Pancreas (tissue), 10 donors: ENCODE measurements around the gene RTN4RL1. TPM values are rescaled to one million over a fixed set of nuclear protein-coding genes. Genes with fewer than 3 reads are reported as not detected.

Experiments
- ATAC-seq, 4 donors: fragments of 200-7000 bp; cut with Tn5 transposase; one replicate each; pipeline versions ENCODE4 v1.8.0 to v1.9.1; 2020; ENCODE audit warnings: mild to moderate bottlenecking in 4 of 4, moderate library complexity in 4 of 4
- DNase-seq, 6 donors: peaks; one replicate each; pipeline ENCODE4 v3.0.0-alpha.2; 2020
- FAIRE-seq: peaks from 2 replicates; lab custom pipeline; 2012; peaks lifted over from hg19 to GRCh38; lab: Jason Lieb, UNC
- H3K27ac ChIP-seq, 4 donors: fragments of 200-600 bp; sonication (generic); 1 replicate in 3 of 4; 2 replicates in 1 of 4; pipeline versions ENCODE4 v1.5.0 to v1.8.0; 2020
- H3K27me3 ChIP-seq, 4 donors: fragments of 200-600 bp; one replicate each; pipeline ENCODE4 v1.8.0; 2021
- H3K36me3 ChIP-seq, 3 donors: fragments of 200-600 bp; sonication (generic) in 1 of 3; one replicate each; pipeline versions ENCODE4 v1.5.0 to v1.8.0; 2020 to 2021
- H3K4me1 ChIP-seq, 3 donors: fragments of 200-600 bp; one replicate each; pipeline ENCODE4 v1.8.0; 2021
- H3K4me3 ChIP-seq, 4 donors: fragments of 200-600 bp; sonication (generic) in 2 of 4; one replicate each; pipeline versions ENCODE4 v1.5.0 to v1.8.0; 2020 to 2021
- H3K9me3 ChIP-seq, 4 donors: fragments of 200-600 bp; one replicate each; pipeline ENCODE4 v1.8.0; 2021
- CTCF ChIP-seq, 4 donors: fragments of 200-600 bp; sonication (generic) in 3 of 4; IDR thresholded peaks; one replicate each; pipeline versions ENCODE4 v1.5.0 to v1.8.0; 2021; ENCODE audit warnings: antibody characterized with exemption in 4 of 4
- WGBS, 2 donors: extraction: QIAGEN DNeasy Blood & Tissue Kit; methylation state at CpG; one replicate each; pipeline ENCODE4 v1.1.7; 2013; 5-methylcytosine and 5-hydroxymethylcytosine counted together
- intact Hi-C, 3 donors: fragments of 100-400 bp; cut with DNase I; formaldehyde crosslinking; loops; one replicate each; pipeline versions ENCODE4 v1.11.1 to v1.14.2; 2022
- polyA plus RNA-seq, 2 donors: library from polyadenylated mRNA; stranded (reverse); fragments of 200-250 nt; gene quantifications; one replicate each; pipeline ENCODE4 v1.2.3, GENCODE V29; 2013
- total RNA-seq, 6 donors: library from RNA; stranded (reverse); fragmentation: NEBNext Ultra II Directional in 4 of 6; extraction: Animal tissue kit (Norgen Biotek cat#: 25700) in 4 of 6; gene quantifications; one replicate each; pipeline versions ENCODE4 v1.2.1 to v1.2.4, GENCODE V29; 2021 to 2023
- donor health status: healthy with polysubstance abuse.
- donor health status: DM: no; HTN: no; CAD: no; lungs with moderate emphysema.
- donor health status: DM: no; HTN: no; CAD: no.
- donor health status: control.
- donor health status: control.
- donor health status: Bipolar disorder and iron deficiency.
- donor health status: DM: yes; HTN: yes; CAD: no.
- donor health status: DM: no; HTN: no; CAD: no.
- donor health status: DM: no; HTN: no; CAD: no.
- donor health status: DM: yes; HTN: yes; CAD: no.

The RTN4RL1 gene
- total and polyA plus RNA-seq, 8 donors, result 0.93 to 3.6 (median 2.1) TPM

GRCh38 chr17:1928976-1929375 lies 96.2 kb downstream of the RTN4RL1 start:
- Histone ChIP-seq H3K4me3 (no peak overlapping the region), H3K4me1 (peaks cover 0 to 8% (median 5%) of the 10 kb centered on the region in 3 donors), H3K36me3 (no peaks in the 10 kb centered on the region), H3K9me3 (no peaks in the 10 kb centered on the region), H3K27ac (no peak overlapping the region), H3K27me3 (no peaks in the 10 kb centered on the region)
- intact Hi-C loops, result no loop called here
- WGBS, 2 donors, result 72 to 75% methylated on average over 12 of the region's 12 CpGs
- FAIRE-seq (no peak), ATAC-seq (no peak), DNase-seq (no peak)
- no peak for TF ChIP-seq CTCF (IDR thresholded peaks at IDR 0.05)

GRCh38 chr17:1920948-1921351 lies 104.2 kb downstream of the RTN4RL1 start:
- Histone ChIP-seq H3K27me3 (no peaks in the 10 kb centered on the region), H3K4me3 (no peak overlapping the region), H3K27ac (no peak overlapping the region), H3K9me3 (no peaks in the 10 kb centered on the region), H3K4me1 (no peaks in the 10 kb centered on the region), H3K36me3 (no peaks in the 10 kb centered on the region)
- intact Hi-C loops, result no loop called here
- WGBS, 2 donors, result 87 to 92% methylated on average over 19 of the region's 19 CpGs
- TF ChIP-seq CTCF (IDR thresholded peaks at IDR 0.05), result no peak
- no peak for ATAC-seq
- FAIRE-seq, result no peak
- no peak for DNase-seq

- no peaks in the 10 kb centered on the region for H3K36me3 ChIP-seq
- no peak overlapping the region for H3K27ac ChIP-seq
- no peaks in the 10 kb centered on the region for H3K27me3 ChIP-seq
- no peak for TF ChIP-seq CTCF (IDR thresholded peaks at IDR 0.05)
- intact Hi-C loops, result loop anchor here in 1 of 3 donors (10.0 kb wide), 1 partner anchor 116 kb away; the partner anchor contains the start of gene DPH1
- no peak for DNase-seq
- no peaks in the 10 kb centered on the region for H3K9me3 ChIP-seq
- H3K4me1 ChIP-seq, result no peaks in the 10 kb centered on the region
- no peak for ATAC-seq
- 62 to 73% methylated on average over 13 of the region's 13 CpGs for WGBS, 2 donors
- no peak overlapping the region for H3K4me3 ChIP-seq
- FAIRE-seq, result no peak
Observed at GRCh38 chr17:1919201-1919600, 105.9 kb downstream of the RTN4RL1 start.

- DNase-seq (no peak), ATAC-seq (no peak)
Observed at GRCh38 chr17:1918346-1919162, 106.6 kb downstream of the RTN4RL1 start.

More at GRCh38 chr17:1918346-1919162, 106.6 kb downstream of the RTN4RL1 start:
- no peak for TF ChIP-seq CTCF (IDR thresholded peaks at IDR 0.05)
- WGBS, 2 donors, result 85 to 87% methylated on average over 29 of the region's 29 CpGs
- intact Hi-C loops, result loop anchor here in 1 of 3 donors (10.0 kb wide), 1 partner anchor 116 kb away; the partner anchor contains the start of gene DPH1
- Histone ChIP-seq H3K9me3 (no peaks in the 10 kb centered on the region), H3K27ac (no peak overlapping the region), H3K4me3 (no peak overlapping the region), H3K4me1 (no peaks in the 10 kb centered on the region), H3K36me3 (no peaks in the 10 kb centered on the region), H3K27me3 (no peaks in the 10 kb centered on the region)
- no peak for FAIRE-seq
